Stimulated activated CD8-positive, alpha-beta memory T cell treated with anti-CD3 and anti-CD28 coated beads, Interleukin-15, amount 100 ng/mL, for 1 hour (primary cell): ENCODE measurements around the gene FDXR.

ENCODE experiments used
- DNase-seq: peaks from one replicate; pipeline ENCODE4 v3.0.0-alpha.2; 2020; ENCODE audit warnings: low read depth

FDXR gene

DNA sequence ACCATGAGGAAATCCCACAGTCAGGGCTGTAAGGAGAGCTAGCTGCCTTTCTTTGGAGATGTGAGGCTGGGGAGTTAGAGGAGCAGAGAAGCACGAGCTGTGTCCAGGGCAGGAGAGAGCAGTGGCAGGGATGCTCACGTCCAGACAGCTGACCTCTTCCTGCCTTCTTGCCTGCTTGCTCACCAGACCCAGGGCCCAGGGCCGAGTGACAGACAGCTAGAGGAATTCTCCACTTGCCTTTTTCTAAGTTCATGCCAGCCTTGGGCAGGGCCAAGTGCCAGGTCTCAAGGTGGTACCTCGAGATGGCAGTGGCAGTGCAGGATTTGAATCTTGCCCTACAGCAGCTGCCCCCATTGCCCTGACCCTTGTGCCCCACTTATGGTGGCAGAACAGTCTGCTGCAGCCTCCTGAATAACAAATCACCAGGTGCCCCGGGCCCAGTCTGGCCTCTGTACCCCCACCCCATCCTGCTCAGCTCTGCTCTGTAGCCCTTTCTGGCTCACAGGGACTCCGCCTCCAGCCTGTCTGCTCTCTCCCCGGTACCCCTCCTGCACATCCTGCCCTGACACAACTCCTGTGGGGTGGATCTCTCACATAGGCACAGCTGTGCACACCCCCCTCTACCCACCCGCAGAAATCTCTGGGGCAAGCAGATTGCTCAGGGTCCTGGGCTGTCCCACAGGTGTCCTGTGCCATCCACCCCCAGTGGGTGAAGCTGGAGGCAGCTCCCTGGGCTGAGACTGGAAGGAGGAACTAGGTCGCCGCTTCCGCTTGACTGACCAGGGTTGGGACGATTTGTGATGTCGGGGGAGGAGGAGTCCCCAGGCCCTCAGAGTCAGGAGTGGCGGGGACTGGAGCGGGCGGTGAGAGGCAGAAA is 39.1 kb downstream of the FDXR start:
- no peak for DNase-seq

DNA sequence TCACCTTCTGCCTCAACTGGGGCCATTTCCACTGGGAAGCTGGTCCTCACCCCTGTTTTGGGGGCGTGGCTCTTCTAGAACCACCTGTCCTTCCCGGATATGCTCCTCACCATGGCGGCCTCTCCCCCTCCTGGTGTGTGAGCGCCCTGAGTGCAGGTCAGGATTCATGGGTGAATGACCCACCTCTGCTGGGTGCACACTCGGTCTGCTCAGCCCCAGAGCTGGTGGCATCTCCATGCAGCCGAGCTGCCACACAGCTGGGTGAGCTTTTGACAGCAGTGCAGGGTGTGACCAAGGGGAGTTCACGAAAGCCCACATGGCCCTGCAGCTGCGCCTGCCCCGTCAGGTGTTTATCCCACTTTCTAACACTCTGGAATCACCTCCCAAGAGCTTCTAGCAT is 40.4 kb downstream of the FDXR start:
- no peak for DNase-seq

- no peak for DNase-seq
These were observed 41.2 kb downstream of the FDXR start for GRCh38 chr17:74831444-74832146.

DNA sequence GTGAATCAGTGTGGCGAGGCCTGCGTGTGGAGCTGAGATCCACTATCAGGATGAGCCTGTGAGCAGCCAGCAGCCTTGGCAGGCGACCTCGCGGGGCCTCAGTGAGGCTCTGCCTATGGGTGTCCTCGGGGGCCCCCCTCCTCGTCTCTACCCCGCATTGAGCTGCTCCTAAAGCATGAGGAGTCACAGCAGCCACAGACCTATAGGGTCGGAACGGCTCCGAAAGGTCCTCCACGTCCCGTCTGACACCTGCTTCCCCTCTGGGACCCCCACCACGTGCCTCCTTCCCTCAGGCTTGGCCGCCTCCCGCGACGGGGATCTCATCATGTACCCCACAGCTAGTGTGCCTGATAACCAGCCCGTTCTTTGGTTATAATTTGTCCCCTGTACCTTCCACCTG is 41.9 kb downstream of the FDXR start:
- no peak for DNase-seq

DNA sequence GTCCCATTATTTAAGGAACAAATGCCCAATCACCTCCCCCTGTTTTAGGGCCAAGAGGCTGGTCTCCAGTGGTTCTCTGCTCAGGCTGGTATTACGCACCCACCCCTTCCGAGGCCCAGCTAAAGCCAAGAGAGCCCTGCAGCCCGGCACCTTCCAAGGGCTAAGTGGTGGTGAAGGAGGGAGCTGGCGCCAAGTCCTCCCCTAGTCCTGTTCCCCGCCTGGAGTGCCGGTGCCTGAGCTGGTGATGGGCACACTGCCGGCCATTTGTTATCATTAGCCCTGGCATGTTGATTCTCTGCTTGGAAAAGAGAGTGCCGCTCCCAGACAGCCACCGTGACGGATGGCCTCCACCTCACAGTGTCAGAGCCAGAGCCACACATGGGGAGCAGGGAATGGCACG is 45.0 kb downstream of the FDXR start:
- DNase-seq = no peak

- no peak for DNase-seq
These were observed 46.7 kb downstream of the FDXR start for GRCh38 chr17:74825952-74826719.

DNA sequence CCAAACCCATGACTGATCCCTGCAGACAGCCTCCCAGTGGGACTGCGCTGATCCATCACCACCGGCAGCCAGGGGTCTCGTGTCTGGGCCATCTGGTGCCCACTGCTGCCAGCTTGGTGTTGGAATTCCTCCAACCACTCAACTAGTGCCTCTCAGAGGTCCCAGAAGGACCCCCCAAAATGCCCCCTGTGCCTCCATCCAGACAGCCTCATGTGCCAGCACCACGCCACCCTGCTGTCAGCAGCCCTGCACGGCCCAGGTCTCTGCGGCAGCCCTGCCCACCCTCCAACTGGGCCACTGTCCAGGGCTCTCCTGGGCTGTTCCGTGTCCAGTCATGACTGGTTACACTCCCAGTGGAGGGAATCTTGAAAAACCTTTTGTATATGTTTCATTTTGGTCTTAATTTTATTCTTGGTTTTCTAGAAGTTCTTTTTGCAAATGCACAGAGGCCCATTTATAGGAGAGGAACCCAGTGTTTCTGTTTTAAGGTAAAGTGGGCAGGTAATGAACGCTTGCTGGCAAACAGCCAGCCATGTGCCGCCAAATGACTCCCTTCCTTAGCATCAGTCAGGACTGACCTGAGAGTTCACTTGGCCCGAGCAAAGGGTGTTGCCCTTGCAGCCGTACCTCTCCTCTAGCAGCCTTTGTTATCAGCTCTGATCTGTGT is 47.7 kb downstream of the FDXR start:
- DNase-seq = no peak

DNA sequence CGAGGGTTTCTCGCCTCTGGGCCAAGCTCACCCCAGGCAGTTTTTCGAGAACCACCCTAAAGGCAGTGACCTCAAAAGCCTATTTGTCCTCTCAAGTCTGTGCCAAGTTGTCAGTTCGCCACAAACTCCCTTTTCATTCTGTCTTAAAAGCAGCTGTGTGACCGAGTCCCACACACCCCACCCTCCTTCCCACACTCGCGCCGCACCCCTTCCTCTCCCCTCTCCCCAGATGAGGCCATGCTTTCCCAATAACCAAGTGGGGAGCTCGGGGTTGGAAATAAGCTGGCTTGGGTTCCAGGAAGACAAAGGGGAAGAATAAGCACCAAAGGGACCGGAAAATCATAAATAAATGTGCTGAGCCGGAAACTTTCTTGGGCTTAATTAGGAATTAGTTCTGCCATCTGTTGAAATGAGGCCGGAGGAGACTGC is 49.8 kb downstream of the FDXR start:
- no peak for DNase-seq

- no peak for DNase-seq
These were observed 50.4 kb downstream of the FDXR start for GRCh38 chr17:74822335-74822938.

GRCh38 chr17:74821655-74822334 is 51.0 kb downstream of the FDXR start:
- no peak for DNase-seq

GRCh38 chr17:74819801-74820436 is 52.9 kb downstream of the FDXR start:
- DNase-seq = no peak

DNA sequence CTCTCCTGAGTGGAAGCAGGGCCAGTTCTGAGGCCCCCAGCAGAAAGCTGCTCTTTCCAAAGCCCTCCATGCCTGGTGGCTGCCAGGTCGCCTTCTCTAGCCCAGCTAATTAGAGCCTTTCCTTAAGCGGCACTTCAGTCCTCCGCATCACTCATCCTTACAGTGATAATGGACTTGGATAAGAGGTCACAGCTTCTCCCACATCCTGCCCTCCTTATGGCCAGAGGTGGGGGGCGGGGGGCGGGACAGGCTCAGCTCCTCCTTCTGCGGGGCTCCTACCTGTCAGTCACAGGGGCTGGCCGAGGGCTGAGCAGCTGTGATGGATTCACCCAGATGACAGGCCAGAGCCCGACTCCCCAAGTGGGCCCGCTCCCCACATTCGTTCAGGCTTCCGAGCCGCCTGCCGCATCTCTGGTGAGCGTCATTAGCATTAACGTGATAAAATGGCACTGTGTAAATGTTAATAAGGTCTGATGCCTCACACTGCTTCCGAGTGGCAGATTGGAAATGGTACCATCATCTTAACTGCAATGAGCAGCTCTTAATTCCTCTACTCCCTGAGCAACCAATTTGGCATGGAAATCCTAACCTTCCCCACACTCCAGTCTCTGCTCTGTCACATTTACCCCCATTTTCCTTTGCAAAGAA is 54.4 kb downstream of the FDXR start:
- no peak for DNase-seq

DNA sequence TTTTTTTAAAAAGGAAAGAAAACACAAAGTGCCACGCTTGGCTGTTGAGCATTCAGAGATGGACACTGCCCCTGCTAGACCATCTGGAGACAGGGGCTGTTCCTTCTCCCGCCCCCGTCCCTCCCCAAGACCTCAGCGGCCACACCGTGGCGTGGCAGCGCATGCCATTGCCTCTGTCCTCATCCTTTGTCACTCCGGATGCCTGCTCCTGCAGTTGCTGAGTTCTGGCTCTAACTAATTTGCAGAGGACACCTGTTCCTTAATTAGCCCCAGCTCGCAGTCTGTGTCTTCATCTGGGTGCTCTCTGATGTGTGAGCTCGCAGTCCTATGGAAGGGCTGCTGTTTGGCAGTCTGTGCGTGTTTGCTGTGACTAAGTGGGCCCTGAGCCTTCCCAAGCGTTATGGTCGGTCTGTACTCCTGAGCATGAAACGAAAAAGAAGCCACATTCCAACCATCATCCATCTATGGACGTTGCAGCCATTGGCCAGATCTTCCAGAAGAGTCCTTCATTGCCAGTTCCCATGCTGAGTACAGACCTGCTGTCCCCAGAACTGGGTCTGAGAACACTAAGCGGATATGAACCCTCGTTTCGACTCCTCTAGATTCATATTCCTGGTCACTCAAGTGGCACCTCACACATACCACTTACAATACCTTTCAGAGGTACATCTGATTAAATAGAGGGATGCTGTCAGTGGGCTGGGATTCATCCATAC is 55.7 kb downstream of the FDXR start:
- no peak for DNase-seq

DNA sequence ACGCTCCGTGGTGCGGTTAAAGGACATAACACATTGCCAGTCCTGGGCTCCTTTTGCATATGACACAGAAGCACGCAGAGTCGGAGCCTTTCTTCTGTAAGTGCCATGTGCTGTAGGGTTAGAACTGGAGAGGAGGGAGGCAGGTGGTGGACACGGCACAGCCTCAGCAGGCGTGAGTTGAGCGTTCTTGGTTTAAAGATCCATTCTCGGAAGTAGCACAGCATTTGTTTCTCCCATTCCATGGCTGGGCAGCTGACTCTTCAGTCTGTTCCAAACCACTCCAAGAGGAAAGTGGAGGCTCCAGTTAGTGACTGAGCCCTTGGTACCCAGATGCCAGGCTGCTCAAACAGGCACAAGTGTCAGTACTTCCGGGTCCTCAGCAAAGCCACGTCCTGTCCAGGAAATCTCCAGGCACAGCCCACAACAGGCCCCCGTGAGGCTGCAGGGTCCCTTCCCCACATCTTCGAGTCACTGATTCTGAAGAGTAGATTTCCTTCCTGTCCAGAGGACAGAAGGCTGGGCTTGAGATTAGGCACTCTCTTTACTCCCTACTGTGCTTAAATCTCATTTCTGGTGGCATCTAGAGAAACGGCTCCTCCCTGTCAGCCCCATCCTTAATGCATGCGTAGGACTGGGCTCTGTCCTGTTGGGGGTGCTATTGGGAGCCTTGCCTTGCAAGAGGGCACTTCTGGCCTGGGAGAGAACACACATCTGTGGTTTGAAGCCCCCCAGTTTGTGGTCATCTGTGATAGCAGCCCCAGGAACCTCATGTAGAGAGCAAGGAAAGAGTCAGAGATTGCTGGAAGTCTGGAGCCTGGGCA is 57.0 kb downstream of the FDXR start:
- no peak for DNase-seq

- no peak for DNase-seq
These were observed 57.7 kb downstream of the FDXR start for GRCh38 chr17:74815067-74815466.

DNA sequence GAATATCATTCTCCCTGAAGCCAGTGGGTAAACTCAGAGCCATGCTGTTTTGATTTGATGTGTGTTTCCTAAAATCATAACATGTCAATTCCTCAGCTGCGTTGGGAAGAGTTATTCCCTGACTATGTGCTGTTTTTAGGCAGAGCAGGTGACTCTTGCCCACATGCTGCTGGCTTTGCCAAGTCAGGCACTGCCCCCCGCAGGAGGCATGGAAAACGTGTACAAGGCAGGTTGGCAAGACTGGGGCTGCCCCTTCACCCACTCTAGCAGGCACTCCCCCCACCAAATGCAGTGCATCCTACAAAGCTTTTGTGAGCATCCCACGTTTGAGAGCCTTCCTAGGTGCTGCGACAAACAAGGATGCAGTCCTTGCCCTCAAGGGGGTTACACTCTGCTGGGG is 58.3 kb downstream of the FDXR start:
- no peak for DNase-seq
